HG03439 (cell line): ENCODE results near the gene COMP.

Source experiments
- ATAC-seq: cut with Tn5 transposase; IDR thresholded peaks from one replicate; pipeline ENCODE4 v1.9.1; 2021; ENCODE audit warnings: mild to moderate bottlenecking, moderate library complexity; ENCODE audit not compliant: unreplicated experiment

COMP gene

GRCh38 chr19:18804139-18804601 is 13.1 kb upstream of the COMP start:
- ATAC-seq = no peak

GRCh38 chr19:18803550-18804138 is 12.5 kb upstream of the COMP start:
- ATAC-seq = no peak

GRCh38 chr19:18802354-18802753 is 11.2 kb upstream of the COMP start:
- no peak for ATAC-seq

- ATAC-seq = no peak
These were observed 9.5 kb upstream of the COMP start for GRCh38 chr19:18800636-18801035.

- ATAC-seq = no peak
These were observed 9.0 kb upstream of the COMP start for GRCh38 chr19:18800079-18800478.

- no peak for ATAC-seq
These were observed 8.4 kb upstream of the COMP start for GRCh38 chr19:18799389-18799970.

GRCh38 chr19:18798384-18799352 is 7.6 kb upstream of the COMP start:
- no peak for ATAC-seq

GRCh38 chr19:18796239-18796638 is 5.1 kb upstream of the COMP start:
- no peak for ATAC-seq

GRCh38 chr19:18795540-18795939 is 4.4 kb upstream of the COMP start:
- no peak for ATAC-seq

GRCh38 chr19:18794692-18795091 is 3.6 kb upstream of the COMP start:
- ATAC-seq = no peak

- no peak for ATAC-seq
These were observed 2.9 kb upstream of the COMP start for GRCh38 chr19:18794029-18794313.

- no peak for ATAC-seq
These were observed 2.3 kb upstream of the COMP start for GRCh38 chr19:18793144-18794028.

GRCh38 chr19:18792661-18793060 is 1.6 kb upstream of the COMP start:
- ATAC-seq = no peak

GRCh38 chr19:18791315-18791678 is 192 bp upstream of the COMP start:
- no peak for ATAC-seq

- ATAC-seq = no peak
These were observed 1.1 kb downstream of the COMP start for GRCh38 chr19:18789883-18790565.

GRCh38 chr19:18789422-18789869 is 1.7 kb downstream of the COMP start:
- no peak for ATAC-seq

- no peak for ATAC-seq
These were observed 2.3 kb downstream of the COMP start for GRCh38 chr19:18788529-18789421.

- ATAC-seq = no peak
These were observed 5.7 kb downstream of the COMP start for GRCh38 chr19:18785179-18786124.
